GM21723 (cell line): Measurements from ENCODE around the gene ANKRD33.

Source experiments
- ATAC-seq: cut with Tn5 transposase; IDR thresholded peaks from one replicate; pipeline ENCODE4 v1.9.1; 2021; ENCODE audit warnings: mild to moderate bottlenecking, moderate library complexity; ENCODE audit not compliant: unreplicated experiment

ANKRD33 gene

DNA sequence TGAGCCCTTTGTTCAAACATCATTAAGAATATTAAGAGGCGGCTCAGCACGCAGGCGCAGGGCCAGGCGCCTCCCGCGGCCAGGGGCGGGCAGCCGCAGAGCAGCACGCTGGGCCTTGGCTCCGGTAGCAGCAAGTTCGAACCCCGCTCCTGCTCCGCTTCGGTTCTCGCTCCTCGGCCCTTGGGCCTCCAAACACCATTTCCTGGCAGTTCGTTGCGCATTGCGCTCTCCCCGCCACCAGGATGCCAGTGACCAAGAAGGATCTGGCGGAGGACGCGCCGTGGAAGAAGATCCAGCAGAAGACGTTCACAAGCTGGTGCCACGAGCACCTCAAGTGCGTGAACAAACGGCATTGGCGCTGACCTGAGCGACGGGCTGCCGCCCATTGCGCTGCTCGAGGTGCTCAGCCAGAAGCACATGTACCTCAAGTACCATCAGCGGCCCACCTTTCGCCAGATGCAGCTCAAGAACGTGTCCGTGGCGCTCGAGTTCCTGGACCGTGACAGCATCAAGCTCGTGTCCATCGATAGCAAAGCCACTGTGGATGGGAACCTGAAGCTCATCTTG, 12.5 kb downstream of the ANKRD33 start:
- no peak for ATAC-seq

DNA sequence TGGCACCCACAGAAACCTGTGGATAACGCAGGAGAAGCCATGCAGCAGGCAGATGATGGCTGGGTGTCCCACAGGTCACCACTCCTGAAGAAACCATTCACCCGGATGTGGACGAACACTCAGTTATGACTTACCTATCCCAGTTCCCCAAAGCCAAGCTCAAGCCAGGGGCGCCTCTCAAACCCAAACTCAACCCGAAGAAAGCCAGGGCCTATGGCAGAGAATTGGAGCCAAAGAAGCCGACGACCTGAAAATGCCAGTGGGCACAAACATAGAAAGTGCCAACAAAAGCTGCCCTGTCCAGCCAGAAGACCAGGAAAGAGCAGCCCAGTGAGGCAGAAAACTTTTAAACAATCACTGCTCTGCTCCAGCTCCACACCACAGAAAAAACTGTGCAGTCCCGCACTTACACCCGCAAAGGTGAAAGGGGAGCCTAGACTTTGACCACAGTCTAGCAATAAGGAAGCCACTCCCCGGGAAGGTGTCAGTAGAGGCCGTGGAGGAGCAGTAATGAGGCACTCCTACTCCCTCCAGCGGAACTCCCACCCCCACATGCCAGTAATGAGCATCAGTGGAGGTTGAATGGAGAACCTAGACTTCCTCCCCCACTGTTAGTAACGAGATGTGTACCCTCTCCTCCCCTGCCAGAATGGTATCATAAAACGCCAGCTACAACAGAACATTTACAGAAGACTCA, 13.4 kb downstream of the ANKRD33 start:
- ATAC-seq: no peak

DNA sequence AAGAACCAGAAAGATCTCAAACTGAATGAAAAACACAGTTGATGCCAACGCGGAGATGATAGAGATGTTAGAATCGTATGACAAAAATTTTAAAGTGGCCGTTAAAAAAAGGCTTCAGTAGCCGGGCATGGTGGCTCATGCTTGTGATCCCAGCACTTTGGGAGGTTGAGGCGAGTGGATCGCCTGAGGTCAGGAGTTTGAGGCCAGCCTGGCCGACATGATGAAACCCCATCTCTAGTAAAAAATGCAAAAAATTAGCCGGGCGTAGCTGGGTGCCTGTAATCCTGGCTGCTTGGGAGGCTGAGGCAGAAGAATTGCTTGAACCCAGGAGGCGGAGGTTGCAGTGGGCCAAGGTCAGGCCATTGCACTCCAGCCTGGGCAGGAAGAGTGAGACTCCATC, 14.0 kb downstream of the ANKRD33 start:
- no peak for ATAC-seq

DNA sequence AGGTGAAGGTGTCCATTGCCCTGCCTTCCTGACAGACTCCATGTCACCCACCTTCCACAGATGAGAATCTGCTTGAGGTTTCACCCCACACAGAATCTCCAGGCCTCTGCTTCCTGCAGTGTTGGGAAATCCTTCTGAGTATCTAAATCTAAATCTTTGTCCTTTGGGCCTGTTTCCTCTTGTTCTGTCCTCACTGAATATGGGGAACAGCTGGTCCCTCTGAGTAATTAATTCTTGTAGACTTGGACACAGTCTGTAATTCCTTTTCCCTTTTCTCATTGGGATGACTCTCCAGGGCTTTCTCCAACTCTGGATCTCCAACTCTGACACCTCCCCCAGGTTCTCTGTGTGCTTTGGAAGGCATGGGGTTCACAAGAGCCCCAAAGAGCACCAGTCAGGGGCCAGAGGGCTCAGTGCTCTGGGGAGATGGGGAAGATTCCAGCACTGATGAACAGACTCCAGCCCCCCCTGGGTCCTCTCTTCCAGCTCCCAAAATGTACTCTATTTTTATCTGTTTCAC, 17.1 kb downstream of the ANKRD33 start:
- no peak for ATAC-seq

DNA sequence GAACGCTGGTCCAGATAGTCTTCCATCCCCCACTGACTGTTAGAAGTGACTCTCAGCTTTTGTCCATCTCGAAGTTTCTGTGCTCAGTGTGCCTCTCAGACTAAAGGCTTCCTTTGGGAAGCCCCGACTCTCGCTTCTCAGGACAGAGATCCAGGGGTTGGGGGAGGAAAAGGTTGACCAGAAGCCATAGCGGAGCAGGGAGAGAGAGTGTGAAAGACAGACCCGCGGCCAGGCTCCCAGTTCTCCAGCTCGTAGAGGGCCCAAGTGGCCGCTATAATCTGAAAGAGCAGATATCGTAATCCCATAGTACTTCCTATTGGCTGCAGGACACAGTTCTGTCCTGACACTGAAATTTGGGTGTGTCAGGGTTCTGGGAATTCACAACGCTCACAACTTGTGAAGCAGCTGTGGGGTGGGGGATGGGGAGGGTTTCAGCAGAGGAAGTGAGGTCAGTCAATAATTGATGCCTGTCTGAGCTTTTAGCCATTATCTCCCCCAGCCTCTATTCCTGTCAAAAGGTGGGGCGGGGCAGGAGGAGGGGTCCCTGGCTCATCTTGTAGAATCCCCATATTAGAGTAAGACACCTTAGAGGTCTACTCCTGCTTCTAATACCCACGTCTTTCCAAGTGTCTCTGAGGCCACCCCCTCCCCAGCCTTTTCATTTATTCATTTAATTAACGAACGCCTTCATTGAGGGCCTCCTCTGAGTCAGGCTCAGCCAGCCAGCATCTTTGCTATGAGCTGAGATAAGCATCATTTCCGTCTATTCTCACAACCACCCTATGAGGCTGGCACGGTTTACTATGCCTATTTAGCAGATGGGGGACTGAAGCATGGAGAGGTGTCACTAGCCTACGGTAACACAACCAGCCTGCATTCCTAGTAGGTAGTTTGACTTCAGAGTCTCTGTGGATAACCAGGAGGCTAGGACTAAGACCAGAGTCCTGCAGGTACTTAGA, 17.8 kb downstream of the ANKRD33 start:
- no peak for ATAC-seq

DNA sequence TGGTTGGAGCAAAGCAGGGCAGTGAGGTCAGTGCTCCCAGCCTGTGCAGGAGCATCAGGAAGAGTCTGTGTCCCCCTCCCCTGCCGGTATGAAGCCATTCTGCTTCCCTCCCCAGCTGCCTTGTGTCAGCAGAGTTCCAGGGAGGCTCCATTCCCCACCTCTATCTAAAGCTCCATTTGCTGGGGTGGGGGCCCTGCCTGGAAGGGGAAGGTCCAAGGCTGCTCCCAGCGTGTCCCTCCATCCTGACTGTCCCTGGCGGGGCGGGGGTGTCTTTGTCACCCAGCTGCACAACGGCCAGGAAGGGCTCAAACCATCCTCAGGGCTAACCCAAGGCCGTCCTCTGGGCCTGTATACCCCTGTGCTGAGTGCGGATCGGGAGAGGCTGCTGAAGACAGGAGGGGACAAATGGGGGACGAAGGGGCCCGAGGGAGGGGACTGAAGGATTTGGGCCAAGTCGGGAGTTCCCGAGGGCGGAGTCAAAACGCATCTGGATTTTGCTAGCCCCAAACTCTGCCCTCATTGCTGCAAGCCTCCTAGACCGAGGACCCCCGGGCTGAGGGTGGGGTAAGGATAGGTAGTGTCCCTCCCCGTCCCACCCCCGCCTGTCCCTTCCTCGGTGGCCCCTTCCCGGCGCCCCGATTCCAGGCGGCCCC, 18.7 kb downstream of the ANKRD33 start:
- no peak for ATAC-seq

DNA sequence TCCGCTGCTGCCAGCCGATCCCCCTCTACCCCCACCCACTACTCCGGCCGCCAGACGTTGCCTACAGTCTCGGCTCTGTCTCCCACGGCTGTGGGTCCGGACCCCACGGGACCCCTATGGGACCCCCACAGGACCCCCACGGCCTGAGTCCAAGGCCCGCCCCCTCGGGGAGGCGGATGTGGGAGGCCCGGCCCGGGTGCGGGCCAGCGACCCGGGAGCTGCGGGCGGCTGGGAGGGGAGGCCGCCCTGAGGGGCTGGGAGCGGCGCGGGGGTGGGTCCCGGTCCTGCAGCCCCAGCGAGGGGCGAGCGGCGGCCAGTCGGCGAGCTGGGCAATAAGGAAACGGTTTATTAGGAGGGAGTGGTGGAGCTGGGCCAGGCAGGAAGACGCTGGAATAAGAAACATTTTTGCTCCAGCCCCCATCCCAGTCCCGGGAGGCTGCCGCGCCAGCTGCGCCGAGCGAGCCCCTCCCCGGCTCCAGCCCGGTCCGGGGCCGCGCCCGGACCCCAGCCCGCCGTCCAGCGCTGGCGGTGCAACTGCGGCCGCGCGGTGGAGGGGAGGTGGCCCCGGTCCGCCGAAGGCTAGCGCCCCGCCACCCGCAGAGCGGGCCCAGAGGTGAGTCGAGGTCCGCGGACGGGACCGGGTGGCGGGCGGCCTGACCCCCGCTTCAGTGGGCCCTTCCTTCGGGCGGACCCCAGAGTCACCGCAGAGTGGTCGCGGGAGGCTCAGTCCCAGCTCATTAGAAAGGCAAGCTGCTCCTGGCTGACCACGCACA, 19.4 kb downstream of the ANKRD33 start, which contains the start of gene ACVRL1:
TSS of gene ACVRL1 (plus strand) at position 422 of the 773 bp plus-strand sequence. CDS start 4,971 bp downstream, outside the sequence.
- ATAC-seq: no peak

DNA sequence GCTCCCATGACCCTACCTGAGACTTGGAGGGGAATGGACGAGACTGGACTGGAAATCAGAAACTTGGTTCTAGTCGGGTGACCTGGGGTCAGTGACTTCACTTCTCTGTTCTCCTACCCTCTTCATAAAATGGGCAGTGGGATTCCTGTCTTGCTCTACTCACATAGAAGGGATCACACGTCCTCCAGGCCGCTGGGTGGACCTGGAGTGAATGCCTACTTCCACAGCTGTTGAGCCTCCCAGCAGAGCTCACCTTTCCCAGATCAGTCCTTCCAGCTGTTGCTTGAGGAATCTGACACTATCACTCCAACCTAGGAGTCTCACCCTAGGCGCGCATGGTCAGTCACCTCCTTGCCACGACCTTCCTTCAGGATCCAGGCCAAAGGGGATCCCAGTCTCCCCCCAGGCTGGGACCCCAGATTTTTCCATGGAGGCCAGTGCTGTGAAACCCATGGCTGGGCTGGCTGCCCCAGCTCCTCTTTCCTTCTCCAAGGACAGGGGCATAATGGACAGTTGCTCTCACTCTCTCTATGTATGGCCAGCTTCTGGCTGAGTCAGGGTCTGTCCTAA, 20.0 kb downstream of the ANKRD33 start:
- ATAC-seq: no peak

DNA sequence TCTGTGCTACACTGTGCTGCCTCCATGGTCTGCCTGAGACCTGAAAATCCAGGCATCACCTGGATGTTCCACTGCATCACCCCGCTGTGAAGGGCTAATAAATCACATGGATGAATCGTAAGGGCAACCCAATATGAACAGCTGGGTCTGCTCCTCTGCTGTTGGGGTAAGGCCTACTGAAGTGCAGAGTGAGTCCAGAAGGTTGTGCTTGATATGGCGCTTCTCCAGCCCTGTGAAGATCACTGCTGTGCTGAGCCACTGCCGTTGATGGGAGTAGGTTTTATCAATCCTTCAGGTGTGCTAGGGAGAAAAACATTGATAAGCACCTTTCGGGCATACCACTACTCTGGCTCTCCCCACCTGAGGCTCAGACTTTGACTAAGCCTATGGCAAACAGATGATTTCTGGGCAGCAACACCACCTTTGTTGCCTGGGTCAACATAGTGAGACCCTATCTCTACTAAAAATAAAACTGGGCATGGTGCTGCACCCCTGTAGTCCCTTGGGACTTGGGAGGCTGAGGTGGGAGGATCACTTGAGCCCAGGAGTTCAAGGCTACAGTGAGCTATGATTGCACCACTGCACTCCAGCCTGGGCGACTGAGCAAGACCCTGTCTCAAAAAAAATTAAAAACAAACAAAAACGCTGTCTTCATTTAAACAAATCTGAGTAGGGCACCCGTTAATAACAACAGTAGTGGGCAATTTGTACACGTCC, 21.1 kb downstream of the ANKRD33 start:
- ATAC-seq: no peak

DNA sequence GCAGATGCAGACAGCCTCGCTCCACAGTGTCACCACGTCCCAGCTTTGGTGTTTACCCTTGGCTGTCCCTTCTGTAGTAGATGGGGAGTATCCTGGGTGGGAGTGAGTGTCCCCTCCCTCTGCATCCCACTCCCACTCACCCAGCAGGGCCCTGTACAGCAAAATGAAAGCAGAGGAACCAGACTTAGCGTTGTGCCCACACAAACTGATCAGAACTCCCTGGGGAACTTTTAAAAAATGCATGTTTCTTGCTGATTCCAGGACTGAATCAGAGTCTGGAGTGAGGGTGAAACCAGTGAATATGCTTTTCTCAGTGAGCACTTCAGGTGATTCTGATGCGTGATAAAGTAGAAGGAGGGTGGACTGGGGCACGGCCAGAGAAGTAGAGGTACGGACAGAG, 22.3 kb downstream of the ANKRD33 start:
- no peak for ATAC-seq

DNA sequence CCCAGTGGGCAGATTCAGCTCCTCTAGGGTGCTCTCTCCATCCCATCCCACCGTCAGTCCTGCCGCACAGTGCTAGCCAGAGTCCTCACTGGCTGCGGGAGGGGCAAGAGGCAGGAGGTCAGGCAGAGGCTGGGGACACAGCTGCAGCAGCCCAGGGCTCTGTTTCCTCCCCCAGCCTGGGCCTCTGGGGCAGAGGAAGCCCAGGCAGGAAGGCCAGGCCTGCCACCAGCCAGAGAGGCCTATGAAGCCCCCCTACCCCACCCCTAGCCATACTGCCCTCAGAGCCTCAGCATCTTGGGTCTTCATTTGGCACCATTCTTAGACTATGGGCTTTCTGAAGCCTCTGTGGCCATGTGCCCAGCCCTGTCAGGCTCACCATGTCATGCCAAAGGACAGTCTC, 22.8 kb downstream of the ANKRD33 start:
- ATAC-seq: no peak

DNA sequence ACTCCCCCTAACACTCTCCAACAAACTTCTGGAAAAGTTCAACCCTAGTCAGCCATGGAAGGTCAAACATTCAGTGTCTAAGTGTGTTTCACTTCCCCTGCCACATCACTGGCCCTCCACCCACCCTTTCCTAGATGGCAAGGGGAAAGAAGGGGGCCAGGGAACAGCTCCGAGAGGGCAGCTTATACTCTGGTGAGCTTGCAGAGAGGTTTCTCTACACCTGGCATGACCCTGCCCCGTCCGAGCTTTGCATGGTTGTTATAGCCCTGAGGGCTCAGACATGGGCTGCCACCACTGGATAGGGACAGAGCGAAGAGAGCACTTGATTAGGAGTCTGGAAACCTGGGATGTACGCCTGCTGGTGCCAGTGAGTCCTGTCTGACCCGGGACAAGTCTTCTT, 23.4 kb downstream of the ANKRD33 start:
- ATAC-seq: no peak

DNA sequence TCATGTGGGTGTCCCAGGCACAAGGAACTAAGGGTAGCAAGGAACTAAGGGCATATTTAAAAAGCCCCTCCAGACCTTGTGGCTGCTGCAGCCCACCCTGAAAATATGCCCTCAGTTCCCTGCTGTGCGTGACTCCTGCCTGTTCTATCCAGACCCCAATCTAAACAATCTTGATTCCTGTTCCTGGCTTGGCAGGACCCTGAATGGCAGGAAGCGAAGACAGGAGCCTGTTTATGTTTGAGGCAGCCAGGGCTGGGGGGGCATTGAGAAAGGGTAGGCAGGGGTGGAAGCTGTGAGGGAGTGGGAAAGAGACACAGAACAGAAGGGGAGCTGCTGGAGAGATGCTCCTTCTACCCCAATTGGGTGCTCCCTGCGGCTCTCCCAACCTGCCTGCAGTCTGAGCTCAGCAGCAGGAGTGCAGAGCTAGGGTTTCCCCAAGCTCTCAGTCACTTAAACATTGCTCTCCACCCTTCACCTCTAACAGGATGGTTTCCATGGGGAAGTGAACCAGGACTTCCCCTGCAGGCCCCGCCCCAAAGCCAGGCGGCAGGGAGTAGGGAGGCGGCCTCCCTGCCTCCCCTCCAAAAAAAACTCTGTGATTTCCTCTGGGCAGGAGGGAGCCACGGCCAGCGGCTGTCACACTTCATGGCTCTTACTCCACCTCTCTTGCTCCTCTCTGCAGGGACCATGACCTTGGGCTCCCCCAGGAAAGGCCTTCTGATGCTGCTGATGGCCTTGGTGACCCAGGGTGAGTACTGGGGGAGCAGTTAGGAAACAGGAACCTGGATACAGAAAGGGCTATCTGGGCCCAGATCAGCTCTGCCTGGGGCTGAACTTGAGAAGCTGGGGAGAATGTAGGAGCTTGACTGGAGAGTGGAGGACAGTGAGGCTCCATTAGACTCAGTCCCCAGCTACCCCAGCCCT, 24.1 kb downstream of the ANKRD33 start:
- no peak for ATAC-seq

DNA sequence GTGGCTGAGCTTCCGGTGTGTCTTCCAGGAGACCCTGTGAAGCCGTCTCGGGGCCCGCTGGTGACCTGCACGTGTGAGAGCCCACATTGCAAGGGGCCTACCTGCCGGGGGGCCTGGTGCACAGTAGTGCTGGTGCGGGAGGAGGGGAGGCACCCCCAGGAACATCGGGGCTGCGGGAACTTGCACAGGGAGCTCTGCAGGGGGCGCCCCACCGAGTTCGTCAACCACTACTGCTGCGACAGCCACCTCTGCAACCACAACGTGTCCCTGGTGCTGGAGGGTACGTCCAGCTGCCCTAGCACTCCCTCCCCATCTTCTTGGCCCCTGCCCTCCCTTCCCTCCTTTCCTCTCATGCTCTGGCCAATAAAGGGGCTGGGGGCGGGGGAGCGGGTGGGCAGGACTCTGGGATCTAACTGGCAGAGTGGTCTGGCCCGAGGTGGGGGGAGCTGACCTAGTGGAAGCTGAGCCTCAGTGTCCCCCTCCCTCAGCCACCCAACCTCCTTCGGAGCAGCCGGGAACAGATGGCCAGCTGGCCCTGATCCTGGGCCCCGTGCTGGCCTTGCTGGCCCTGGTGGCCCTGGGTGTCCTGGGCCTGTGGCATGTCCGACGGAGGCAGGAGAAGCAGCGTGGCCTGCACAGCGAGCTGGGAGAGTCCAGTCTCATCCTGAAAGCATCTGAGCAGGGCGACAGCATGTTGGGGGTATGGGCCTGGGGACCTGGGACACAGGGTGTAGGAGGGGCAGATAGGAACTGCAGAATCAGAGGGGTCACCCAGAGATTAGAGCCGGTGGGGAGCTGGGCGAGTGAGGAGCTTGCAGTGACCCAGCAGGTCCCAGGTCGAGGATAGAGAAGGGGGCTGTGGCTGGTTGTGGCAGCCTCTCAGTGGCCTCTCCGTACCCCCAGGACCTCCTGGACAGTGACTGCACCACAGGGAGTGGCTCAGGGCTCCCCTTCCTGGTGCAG, 25.4 kb downstream of the ANKRD33 start:
- ATAC-seq: no peak

DNA sequence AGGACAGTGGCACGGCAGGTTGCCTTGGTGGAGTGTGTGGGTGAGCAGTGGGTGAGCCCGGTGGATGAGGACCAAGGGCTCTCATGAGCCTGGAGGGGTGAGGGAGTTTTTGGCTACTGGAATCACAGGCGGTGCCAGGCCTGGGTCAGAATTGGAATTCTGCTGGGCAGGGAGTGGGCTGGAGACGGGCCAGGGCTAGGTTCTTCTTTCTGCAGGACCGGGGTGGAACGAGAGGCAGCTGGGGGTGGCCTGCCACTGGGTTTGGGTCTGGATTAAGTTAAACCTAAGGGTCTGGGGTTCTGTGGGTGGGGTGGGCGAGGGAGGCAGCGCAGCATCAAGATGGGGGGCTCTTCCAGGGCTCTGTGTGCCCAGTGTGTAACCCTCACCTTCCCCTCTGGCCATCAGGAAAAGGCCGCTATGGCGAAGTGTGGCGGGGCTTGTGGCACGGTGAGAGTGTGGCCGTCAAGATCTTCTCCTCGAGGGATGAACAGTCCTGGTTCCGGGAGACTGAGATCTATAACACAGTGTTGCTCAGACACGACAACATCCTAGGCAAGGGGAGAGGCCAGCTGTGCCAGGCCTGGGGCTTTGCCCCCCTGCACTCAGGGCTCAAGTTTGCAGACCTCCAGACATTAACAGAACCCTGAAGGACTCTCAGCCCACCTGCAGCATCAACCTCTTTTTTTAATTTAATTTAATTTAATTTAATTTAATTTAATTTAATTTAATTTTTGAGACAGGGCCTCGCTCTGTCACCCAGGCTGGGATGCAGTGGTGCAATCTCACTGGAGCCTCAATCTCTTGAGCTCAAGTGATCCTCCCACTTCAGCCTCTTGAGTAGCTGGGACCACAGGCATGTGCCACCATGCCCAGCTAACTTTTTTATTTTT, 26.4 kb downstream of the ANKRD33 start:
- ATAC-seq: no peak

DNA sequence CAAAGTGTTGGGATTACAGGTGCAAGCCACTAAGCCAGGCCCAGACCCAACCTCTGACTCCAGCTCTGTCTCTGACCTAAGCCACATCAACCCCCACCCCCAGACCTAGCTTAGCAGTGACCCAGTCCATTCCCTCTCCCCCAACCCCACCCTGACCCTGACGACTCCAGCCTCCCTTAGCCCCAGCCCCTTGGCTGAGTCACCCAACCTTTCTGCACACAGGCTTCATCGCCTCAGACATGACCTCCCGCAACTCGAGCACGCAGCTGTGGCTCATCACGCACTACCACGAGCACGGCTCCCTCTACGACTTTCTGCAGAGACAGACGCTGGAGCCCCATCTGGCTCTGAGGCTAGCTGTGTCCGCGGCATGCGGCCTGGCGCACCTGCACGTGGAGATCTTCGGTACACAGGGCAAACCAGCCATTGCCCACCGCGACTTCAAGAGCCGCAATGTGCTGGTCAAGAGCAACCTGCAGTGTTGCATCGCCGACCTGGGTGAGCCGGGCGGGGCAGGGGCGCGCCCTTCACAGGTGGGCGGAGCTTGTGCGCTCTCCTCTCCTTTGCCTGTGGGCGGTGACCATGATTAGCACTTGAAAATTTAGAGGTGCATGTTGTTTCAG, 27.2 kb downstream of the ANKRD33 start:
- ATAC-seq: no peak
